ENCODE results near the gene DEGS2.
"Not testable (repeated sequence)": the region's sequence is repeated elsewhere in the genome, so short reads cannot be mapped to it uniquely, and the experiment has no call there.

DNA sequence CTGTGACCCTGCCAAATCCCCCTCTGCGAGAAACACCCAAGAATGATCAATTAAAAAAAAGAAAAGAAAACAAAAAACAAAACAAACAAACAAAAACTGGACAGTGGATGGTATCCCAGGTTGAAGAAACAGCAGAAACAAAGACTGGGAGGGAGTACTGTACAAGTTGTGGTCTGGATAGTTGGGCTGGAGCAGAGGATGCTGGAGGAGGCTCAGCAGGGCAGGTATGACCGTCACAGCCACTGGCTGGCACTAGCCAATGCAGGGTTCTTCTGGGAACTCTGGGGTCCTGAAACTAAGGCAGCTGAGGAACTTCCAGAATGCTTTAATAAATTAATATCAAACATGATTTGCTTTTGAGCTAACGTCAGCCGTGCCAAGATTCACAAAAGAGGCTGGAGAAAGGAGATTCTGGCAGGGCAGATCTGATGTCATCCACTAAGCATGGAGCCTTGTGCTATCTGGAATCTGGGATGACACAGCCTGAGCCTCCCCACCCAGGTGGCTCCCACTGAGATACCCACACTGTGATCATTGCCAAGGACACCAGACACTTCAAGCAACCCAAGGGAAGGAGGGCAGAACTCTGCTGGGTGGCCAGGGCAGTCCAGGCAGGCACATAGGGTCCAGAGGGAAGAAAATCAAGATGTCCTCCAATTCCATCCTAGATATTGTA, 22.6 kb upstream of the DEGS2 start:
- TF ChIP-seq, protein P1, sequence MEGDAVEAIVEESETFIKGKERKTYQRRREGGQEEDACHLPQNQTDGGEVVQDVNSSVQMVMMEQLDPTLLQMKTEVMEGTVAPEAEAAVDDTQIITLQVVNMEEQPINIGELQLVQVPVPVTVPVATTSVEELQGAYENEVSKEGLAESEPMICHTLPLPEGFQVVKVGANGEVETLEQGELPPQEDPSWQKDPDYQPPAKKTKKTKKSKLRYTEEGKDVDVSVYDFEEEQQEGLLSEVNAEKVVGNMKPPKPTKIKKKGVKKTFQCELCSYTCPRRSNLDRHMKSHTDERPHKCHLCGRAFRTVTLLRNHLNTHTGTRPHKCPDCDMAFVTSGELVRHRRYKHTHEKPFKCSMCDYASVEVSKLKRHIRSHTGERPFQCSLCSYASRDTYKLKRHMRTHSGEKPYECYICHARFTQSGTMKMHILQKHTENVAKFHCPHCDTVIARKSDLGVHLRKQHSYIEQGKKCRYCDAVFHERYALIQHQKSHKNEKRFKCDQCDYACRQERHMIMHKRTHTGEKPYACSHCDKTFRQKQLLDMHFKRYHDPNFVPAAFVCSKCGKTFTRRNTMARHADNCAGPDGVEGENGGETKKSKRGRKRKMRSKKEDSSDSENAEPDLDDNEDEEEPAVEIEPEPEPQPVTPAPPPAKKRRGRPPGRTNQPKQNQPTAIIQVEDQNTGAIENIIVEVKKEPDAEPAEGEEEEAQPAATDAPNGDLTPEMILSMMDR (conservative IDR thresholded peaks at IDR 0.05; ENCODE audit: low read length), result not testable (repeated sequence)
- TF ChIP-seq EZH2phosphoT487 (IDR thresholded peaks at IDR 0.05; ENCODE audit: borderline replicate concordance), result not testable (repeated sequence)
